Lung microvascular endothelial cell (primary cell): Measurements from ENCODE around the gene PPM1M. TPM values are rescaled to one million over a fixed set of nuclear protein-coding genes. Genes with fewer than 3 reads are reported as not detected.
"Not testable (repeated sequence)": the region's sequence is repeated elsewhere in the genome, so short reads cannot be mapped to it uniquely, and the experiment has no call there.

Experiments used
- DNase-seq, 2 donors: peaks; one replicate each; pipeline versions ENCODE4 v3.0.0 to v3.0.0-alpha.2; 2010; ENCODE audit warnings: low read depth in 2 of 2
- total RNA-seq: library from RNA; depleted of rRNA; stranded (reverse); fragments of >200 nt; gene quantifications from 2 replicates; pipeline ENCODE4 v1.2.1, GENCODE V29; 2014

PPM1M gene
- total RNA-seq, 1 donor from 2014 or later = 14.3 TPM

DNA sequence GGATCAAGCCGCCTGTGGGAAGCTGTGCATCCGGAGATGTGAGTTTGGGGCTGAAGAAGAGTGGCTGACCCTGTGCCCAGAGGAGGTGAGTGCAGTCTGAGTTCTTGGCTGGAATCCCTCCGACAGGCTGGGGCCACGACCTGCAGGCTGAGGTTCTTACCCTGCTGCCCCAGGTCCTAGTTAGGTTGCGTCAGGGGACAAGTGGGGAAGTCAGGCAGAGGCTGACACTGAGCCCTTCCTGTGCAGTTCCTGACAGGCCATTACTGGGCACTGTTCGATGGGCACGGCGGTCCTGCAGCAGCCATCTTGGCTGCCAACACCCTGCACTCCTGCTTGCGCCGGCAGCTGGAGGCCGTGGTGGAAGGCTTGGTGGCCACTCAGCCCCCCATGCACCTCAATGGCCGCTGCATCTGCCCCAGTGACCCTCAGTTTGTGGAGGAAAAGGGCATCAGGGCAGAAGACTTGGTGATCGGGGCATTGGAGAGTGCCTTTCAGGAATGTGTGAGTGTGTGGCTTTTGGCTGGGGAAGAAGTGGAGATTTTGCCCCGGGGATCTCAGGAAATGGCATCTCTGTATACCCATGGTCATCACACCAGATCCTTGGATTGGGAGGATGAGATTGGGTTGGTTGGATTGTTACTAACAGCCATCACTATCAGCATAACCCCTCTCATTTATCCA lies 1.3 kb downstream of the PPM1M start:
- DNase-seq = no peak

DNA sequence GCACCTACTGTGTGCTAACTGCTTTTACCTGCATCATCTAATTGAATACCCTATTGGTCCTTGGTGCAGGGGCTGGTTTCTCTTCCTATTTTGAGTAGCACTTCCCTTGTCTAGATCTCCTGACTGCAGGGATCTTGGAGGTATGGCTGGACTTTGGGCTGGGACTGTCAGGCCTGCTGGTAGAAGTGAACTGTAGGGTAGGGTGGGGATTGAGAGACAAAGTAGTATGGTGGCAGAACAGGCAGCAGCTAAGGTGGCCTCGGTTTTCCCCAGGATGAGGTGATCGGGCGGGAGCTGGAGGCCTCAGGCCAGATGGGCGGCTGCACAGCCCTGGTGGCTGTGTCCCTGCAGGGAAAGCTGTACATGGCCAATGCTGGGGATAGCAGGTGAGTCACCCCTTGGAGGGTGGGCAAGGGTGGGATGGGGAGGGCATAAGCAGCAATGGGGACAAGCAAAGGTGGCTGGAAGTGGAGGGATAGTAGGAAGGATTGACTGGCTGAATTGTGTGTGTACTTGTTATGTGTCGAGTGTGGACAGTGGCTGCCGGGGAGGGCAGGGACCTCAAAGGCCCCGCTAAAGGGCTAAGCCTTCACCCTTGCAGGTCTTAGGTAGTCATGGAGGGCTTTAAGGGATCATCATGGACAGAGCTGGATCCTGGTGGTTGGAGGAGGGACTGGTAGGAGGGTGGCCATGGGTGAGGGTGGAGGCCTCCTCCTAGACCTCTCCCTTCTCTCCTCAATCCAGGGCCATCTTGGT lies 2.0 kb downstream of the PPM1M start:
- no peak for DNase-seq

DNA sequence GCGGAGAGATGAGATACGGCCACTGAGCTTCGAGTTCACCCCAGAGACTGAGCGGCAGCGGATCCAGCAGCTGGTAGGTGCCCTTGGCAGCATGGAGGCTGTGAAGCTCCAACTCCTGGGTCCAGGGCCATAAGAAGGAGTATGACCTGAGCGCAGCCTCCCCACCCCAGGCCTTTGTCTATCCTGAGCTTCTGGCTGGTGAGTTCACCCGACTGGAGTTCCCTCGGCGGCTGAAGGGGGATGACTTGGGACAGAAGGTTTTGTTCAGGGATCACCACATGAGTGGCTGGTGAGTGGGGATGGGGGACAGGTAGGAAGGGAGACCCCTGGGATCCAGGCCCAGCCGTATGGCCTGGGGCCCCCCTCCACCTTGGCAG lies 2.6 kb downstream of the PPM1M start:
- no peak for DNase-seq

GRCh38 chr3:52248816-52249547 lies 3.4 kb downstream of the PPM1M start:
- DNase-seq = peak in 1 of 2 donors; percentile 65

DNA sequence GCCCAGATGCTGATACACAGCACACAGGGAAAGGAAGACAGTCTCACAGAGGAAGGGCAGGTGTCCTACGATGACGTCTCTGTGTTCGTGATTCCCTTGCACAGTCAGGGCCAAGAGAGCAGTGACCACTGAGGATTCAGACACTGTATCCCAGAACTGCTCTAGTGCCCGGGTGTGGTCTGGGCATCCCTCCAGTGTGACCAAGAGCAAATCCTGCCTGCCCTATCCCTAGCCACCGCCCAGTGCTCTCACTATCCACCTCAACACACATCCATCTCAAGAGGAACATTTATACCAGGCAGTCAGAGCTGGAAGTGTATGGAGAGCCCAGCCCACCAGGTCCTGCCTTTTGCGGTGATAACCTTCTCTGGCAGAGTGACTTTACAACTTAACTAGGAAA lies 4.1 kb downstream of the PPM1M start:
- DNase-seq = no peak

DNA sequence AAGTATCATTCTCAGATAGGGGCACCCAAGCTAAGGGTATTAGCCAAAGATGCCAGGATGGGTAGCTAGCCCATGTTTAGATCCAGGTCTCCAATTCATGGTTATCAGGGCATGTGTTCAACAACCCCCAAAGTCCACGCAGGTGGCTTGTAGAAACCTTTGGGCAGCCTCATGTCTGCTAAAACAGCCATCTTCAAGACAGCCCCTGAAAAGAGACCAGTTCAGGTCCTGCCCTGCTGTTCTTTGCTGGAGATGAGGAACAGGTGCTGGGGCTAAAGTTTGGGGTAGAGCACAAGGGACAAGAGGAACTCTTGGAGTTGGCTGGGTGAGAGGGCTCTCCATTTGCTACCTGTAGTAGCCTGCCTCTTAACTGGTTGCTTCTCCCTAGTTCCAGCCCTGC lies 4.6 kb downstream of the PPM1M start:
- DNase-seq = no peak

- DNase-seq = peak; percentile 39 to 67
Observed at GRCh38 chr3:52253314-52254304, 8.1 kb downstream of the PPM1M start.

DNA sequence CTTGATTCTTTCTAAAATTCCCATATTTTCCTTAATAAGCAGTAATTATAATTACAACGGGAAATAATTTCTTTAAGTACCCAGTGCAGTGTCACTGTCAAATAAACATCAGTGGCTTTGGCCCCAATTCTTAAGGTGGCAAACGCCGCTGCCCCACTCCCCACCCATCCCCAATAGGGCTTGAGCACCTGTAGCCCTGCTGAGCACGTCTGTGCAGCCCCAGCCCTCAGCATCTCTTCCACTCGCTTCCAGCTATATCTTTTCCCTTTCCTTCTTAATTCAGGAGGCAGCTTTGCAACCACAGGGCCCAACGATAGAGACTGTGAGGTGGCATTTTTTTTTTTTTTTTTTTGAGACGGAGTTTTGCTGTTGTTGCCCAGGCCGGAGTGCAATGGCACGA lies 9.0 kb downstream of the PPM1M start:
- DNase-seq = no peak

DNA sequence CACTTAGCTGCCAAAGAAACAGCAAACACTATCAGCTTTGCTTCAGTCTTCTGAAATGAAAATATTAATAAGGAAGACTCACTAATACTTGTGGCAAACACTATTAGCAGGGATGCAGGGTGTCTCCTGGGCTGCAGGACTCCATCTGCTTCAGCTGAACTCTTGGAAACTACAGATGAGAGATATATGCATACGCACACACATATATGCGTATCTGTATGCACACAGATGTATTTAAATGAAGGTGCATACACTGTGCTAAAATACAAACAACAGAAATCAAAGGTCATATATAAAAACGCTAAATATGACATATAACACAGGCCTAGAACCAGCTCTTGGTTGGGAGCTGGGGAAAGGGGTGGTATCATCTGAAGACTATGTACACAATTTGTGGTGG lies 10.6 kb downstream of the PPM1M start:
- DNase-seq = no peak

GRCh38 chr3:52256622-52257021 lies 11.1 kb downstream of the PPM1M start:
- DNase-seq = no peak

DNA sequence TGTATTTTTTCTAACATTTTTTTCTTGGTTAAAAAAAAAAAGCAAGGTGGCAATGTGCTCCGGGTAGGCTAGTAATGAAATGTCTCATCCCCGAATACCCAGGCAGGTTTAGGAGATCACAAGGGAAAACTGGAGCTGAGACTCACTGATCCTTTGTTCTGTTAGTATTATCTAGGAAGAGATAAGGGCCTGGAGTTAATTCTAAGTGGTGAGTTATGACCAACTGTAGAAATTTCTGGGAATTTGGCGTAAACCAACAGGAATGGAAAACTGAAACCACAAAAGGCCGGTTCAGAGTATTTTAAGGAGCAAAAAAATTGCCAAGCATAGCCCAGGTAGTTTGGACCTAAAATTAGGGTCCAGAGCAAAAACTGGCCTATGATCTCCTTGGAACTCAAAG lies 12.4 kb downstream of the PPM1M start:
- DNase-seq = no peak

DNA sequence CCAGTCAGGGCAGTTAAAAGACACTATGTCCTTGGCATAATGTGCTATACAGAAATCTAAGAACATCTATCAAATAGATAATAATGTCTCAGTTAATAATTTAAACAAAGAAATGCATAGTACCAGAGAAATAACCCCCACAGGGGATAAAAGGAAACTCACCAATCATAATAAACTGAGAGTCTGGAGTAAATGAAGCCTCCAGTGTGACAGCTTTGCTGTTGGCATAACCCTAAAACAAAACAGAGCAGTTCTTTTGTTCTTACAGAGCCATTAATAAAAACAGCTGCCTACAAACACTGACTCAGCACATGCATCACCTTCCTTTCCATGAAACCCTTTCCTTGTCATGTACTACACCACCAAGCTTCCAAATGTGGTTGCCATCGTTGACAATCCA lies 13.5 kb downstream of the PPM1M start:
- DNase-seq = peak; percentile 77 to 83

DNA sequence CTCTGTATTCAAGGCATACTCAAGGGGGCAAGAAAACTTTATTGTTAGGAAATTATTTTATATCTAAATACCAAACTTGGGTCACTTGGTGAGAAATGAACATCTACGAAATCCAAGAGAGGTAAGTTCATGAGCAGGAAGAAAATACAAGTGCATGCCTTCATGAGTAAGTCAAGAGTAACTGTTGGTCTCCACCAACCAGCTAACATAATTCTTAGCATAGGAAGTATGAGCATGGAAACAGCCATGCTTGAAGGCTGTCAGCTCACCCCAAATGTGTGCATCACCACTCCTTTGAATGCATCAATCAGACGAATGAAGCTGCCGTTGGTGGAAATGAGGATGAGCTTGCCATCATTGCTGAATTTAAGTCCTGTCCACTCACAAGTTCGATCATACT lies 13.9 kb downstream of the PPM1M start:
- no peak for DNase-seq

GRCh38 chr3:52262447-52262846 lies 16.9 kb downstream of the PPM1M start:
- DNase-seq = no peak

DNA sequence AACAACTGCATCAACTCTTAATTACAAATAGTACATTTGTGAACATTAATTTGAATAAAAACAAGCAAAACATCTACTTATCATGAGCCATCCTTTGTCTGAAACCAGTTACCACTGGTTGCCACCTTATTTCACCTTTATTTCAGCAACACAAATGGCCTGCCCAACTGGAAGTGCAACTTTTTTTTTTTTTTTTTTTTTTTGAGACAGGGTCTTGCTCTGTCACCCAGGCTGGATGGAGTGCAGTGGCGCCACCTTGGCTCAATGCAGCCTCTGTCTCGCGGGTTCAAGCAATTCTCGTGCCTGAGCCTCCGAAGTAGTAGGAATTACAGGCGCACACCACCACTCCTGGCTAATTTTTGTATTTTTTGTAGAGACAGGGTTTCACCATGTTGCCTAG lies 19.8 kb downstream of the PPM1M start:
- DNase-seq = no peak

- DNase-seq = no peak
Observed at GRCh38 chr3:52268036-52268435, 22.5 kb downstream of the PPM1M start.

DNA sequence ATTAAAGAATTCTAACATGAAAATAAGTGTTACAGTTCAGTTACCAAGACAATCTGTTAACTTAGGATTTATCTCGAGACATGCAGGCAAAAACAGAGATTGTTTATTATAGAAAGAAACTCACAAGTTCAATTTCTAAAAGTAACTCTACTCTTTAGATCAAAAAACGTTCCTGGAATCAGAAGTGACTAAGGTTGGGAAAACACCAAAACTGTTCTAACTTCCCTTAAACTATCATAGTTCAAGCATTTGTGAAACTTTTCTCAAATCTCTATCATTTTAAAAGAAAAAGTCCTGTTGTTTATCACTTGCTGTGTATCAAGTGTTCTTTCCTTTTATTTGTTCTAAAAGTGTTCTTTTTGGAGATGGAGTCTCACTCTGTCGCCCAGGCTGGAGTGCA lies 24.2 kb downstream of the PPM1M start:
- no peak for DNase-seq

- peak in 1 of 2 donors; percentile 84 for DNase-seq
Observed at GRCh38 chr3:52270252-52270754, 24.7 kb downstream of the PPM1M start.

GRCh38 chr3:52272172-52272571 lies 26.6 kb downstream of the PPM1M start:
- not testable (repeated sequence) for DNase-seq

DNA sequence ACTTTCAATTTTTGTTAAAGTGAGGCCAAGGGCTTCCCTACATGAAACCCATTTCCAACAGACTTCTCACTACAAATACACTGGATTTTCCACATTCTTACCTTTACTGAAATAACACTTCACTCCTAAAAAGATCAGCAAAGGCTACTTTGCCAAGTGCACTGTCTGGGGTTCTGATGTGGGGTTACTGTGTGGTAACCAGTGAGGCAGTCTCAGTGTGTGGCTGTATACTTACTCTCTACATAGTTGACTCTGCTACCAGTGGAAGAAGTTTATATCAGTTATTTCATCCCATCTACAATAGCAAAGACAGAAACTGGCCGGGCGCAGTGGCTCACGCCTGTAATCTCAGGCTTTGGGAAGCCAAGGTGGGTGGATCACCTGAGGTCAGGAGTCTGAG lies 27.3 kb downstream of the PPM1M start:
- DNase-seq = no peak

- DNase-seq = not testable (repeated sequence)
Observed at GRCh38 chr3:52274781-52275180, 29.2 kb downstream of the PPM1M start.
